MCF 10A (cell line): ENCODE results near the gene GYPC. TPM values are rescaled to one million over a fixed set of nuclear protein-coding genes. Genes with fewer than 3 reads are reported as not detected.

Experiments
- BruUV-seq: library from RNA; stranded (reverse); fragments of 400-500 nt; replicated peaks from 2 replicates; lab custom pipeline; 2021; lab: Mats Ljungman, UMichigan
- CTCF ChIA-PET: fragments of 300-600 bp; sonication (Branson Sonifier 250); formaldehyde crosslinking; extraction: SDS; loops from one replicate; lab custom pipeline; 2021; ENCODE audit warnings: antibody characterized with exemption, inconsistent platforms; lab: Yijun Ruan, JAX
- POLR2A ChIA-PET: fragments of 300-600, 350-650 bp; sonication (Branson Sonifier 250); formaldehyde crosslinking; extraction: SDS; loops from one replicate; lab custom pipeline; 2020; ENCODE audit warnings: antibody characterized with exemption, inconsistent platforms; lab: Yijun Ruan, JAX
- DNase-seq: peaks from one replicate; pipeline ENCODE4 v3.0.0-alpha.2; 2018; ENCODE audit not compliant: unreplicated experiment
- H3K27ac Mint-ChIP-seq: one replicate; pipeline ENCODE4 v1.8.0; 2022; ENCODE audit warnings: mild to moderate bottlenecking, low read depth, mixed read lengths; ENCODE audit not compliant: unreplicated experiment
- H3K27me3 Mint-ChIP-seq: one replicate; pipeline ENCODE4 v1.8.0; 2022; ENCODE audit warnings: mixed read lengths; ENCODE audit not compliant: insufficient read depth, unreplicated experiment
- H3K36me3 Mint-ChIP-seq: one replicate; pipeline ENCODE4 v1.8.0; 2022; ENCODE audit warnings: mild to moderate bottlenecking, moderate library complexity, mixed read lengths; ENCODE audit not compliant: insufficient read depth, unreplicated experiment
- H3K4me1 Mint-ChIP-seq: one replicate; pipeline ENCODE4 v1.8.0; 2022; ENCODE audit warnings: mixed read lengths; ENCODE audit not compliant: insufficient read depth, unreplicated experiment
- H3K4me3 Mint-ChIP-seq: one replicate; pipeline ENCODE4 v1.8.0; 2022; ENCODE audit warnings: mild to moderate bottlenecking, moderate library complexity, mixed read lengths; ENCODE audit not compliant: unreplicated experiment
- H3K9me3 Mint-ChIP-seq: one replicate; pipeline ENCODE4 v1.8.0; 2022; ENCODE audit warnings: mixed read lengths; ENCODE audit not compliant: unreplicated experiment
- intact Hi-C: fragments of 100-400 bp; cut with micrococcal nuclease; formaldehyde crosslinking; loops from 2 replicates; pipeline ENCODE4 v1.14.1; 2022
- total RNA-seq: library from RNA; stranded (reverse); gene quantifications from 2 replicates; pipeline ENCODE4 v1.2.3, GENCODE V29; 2022
- TF ChIP-seq, protein P1 (sequence below): fragments of 200-600 bp; IDR thresholded peaks from one replicate; pipeline ENCODE4 v1.8.0; 2022; ENCODE audit warnings: antibody characterized with exemption, mild to moderate bottlenecking; ENCODE audit not compliant: unreplicated experiment

The GYPC gene
- total RNA-seq, 1 experiment from 2014 or later, result not detected

DNA sequence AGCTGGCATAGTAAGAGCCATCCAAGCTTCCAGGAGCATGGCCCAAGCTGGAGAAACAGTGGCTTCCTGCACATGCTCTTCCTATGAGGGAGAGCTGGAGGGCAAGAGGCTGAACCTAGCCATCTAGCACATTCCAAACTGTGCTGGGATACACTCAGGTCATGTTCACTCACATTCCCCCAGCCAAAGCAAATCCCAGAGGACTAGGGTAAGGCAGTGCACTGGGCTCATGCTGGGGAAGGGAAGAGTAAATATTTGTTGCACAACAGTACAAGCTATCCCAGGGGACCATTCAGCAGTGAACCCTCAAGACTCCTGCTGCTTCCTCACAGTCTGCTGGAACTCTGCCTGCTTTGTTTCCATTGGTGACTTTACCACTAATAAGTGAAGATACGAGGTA, 20.7 kb upstream of the GYPC start:
- H3K27ac Mint-ChIP-seq, result no peak overlapping the region
- H3K36me3 Mint-ChIP-seq, result no peaks in the 10 kb centered on the region
- TF ChIP-seq, protein P1, sequence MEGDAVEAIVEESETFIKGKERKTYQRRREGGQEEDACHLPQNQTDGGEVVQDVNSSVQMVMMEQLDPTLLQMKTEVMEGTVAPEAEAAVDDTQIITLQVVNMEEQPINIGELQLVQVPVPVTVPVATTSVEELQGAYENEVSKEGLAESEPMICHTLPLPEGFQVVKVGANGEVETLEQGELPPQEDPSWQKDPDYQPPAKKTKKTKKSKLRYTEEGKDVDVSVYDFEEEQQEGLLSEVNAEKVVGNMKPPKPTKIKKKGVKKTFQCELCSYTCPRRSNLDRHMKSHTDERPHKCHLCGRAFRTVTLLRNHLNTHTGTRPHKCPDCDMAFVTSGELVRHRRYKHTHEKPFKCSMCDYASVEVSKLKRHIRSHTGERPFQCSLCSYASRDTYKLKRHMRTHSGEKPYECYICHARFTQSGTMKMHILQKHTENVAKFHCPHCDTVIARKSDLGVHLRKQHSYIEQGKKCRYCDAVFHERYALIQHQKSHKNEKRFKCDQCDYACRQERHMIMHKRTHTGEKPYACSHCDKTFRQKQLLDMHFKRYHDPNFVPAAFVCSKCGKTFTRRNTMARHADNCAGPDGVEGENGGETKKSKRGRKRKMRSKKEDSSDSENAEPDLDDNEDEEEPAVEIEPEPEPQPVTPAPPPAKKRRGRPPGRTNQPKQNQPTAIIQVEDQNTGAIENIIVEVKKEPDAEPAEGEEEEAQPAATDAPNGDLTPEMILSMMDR, result no peak
- intact Hi-C loops, result loop anchor here (10.0 kb wide), 1 partner anchor 890 kb away; no protein-coding TSS in a partner anchor
- DNase-seq, result peak; percentile 82
- peaks cover 59% of the 10 kb centered on the region for H3K27me3 Mint-ChIP-seq
- no TSS peak for BruUV-seq
- H3K4me3 Mint-ChIP-seq, result no peak overlapping the region
- peaks cover 5% of the 10 kb centered on the region for H3K4me1 Mint-ChIP-seq
- POLR2A ChIA-PET, result no interaction called here
- CTCF ChIA-PET, result interaction anchor here (0.7 to 1.9 kb wide), 6 partner anchors 8 to 892 kb away, joined by 3 to 9 read pairs (median 4); no protein-coding TSS in a partner anchor
- H3K9me3 Mint-ChIP-seq, result peaks cover 6% of the 10 kb centered on the region

DNA sequence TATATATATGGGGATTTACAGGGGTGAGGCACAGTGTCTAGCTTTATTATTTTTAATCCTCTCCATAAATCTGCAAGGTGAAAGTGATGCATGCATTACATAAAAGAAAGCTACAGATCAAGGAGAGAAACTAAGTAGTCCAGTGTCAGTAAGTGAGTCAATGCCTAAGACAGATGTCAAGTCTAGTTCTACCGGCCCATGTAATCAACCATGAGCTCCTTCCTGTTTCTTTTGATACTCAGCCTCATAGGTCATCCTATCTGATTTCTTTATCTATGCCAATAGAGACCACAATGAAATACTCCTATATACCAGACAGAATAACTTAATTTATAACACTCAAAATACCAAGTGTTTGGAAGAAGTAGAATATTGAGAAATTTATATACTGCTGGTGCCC, 20.2 kb upstream of the GYPC start:
- ChIA-PET POLR2A (no interaction called here), CTCF (interaction anchor here (1.1 to 1.5 kb wide), 2 partner anchors 108 to 891 kb away, joined by 3 to 9 read pairs; no protein-coding TSS in a partner anchor)
- H3K27me3 Mint-ChIP-seq, result peaks cover 54% of the 10 kb centered on the region
- TF ChIP-seq, protein P1, result no peak
- intact Hi-C loops, result loop anchor here (10.0 kb wide), 1 partner anchor 891 kb away; no protein-coding TSS in a partner anchor
- DNase-seq, result no peak
- peaks cover 6% of the 10 kb centered on the region for H3K9me3 Mint-ChIP-seq
- H3K27ac Mint-ChIP-seq, result no peak overlapping the region
- no TSS peak for BruUV-seq
- H3K36me3 Mint-ChIP-seq, result no peaks in the 10 kb centered on the region
- peaks cover 5% of the 10 kb centered on the region for H3K4me1 Mint-ChIP-seq
- no peak overlapping the region for H3K4me3 Mint-ChIP-seq

DNA sequence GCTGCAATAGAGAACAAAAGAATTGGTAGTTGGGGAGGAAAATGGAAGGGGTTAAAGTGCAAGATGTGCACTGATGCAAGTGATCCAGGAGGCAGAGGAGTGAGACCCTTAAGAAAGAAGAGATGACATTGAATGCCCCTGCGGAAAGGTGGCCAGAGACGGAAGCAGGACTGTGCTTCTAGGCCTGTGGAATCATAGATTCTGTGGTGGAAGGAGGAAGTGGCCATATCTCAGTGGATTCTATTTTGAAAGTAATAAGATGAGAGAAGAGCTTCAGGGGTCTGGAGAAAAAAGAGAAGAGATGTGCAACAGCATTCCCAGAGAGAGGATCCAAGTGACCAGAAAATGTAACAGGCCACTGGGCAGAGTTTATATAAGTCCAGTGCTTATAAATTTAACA, 18.6 kb upstream of the GYPC start:
- intact Hi-C loops, result loop anchor here (10.0 kb wide), 1 partner anchor 893 kb away; no protein-coding TSS in a partner anchor
- Mint-ChIP-seq H3K27ac (no peak overlapping the region), H3K9me3 (peaks cover 6% of the 10 kb centered on the region), H3K27me3 (peaks cover 38% of the 10 kb centered on the region), H3K36me3 (no peaks in the 10 kb centered on the region), H3K4me1 (peaks cover 5% of the 10 kb centered on the region), H3K4me3 (no peak overlapping the region)
- ChIA-PET CTCF (interaction anchor here (0.5 to 1.1 kb wide), 3 partner anchors 110 to 1028 kb away, joined by 3 to 5 read pairs (median 4); no protein-coding TSS in a partner anchor), POLR2A (no interaction called here)
- no peak for DNase-seq
- TF ChIP-seq, protein P1, result no peak
- BruUV-seq, result no TSS peak

DNA sequence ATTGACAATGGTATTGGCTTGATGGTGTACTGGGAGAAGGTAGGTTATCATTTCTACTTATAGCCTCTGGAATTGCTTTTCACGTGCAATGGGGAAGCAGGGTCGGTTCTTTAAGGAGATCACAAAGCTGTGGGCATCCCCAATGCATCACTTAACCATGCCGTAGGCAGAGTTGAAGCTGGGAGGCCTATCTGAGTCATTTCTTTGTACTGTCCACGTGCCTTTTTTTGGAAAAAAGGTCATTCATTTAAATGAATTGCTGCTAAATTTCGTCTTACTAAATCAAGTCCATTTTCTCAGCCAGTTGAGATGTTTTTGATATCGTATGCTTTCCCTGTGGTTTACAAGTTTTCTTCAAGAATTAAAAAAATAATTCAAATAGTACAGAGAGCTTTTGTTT, 17.2 kb upstream of the GYPC start:
- TF ChIP-seq, protein P1, result no peak
- Mint-ChIP-seq H3K4me1 (peaks cover 5% of the 10 kb centered on the region), H3K27ac (no peak overlapping the region), H3K4me3 (no peak overlapping the region), H3K36me3 (no peaks in the 10 kb centered on the region), H3K27me3 (peaks cover 25% of the 10 kb centered on the region), H3K9me3 (peaks cover 6% of the 10 kb centered on the region)
- ChIA-PET POLR2A (no interaction called here), CTCF (no interaction called here)
- no TSS peak for BruUV-seq
- intact Hi-C loops, result loop anchor here (10.0 kb wide), 1 partner anchor 894 kb away; no protein-coding TSS in a partner anchor
- DNase-seq, result no peak
